BE2C (cell line): ENCODE measurements around the gene MEPCE.

ENCODE experiments used
- DNase-seq: peaks from one replicate; pipeline ENCODE4 v3.0.0-alpha.2; 2020
- H3K27me3 ChIP-seq: fragments of 250-450 bp; sonication (Bioruptor Pico); 2 replicates; pipeline ENCODE4 v1.5.1; 2020; ENCODE audit warnings: mild to moderate bottlenecking
- H3K36me3 ChIP-seq: fragments of 250-450 bp; sonication (Bioruptor Pico); 2 replicates; pipeline ENCODE4 v1.5.1; 2020; ENCODE audit warnings: mild to moderate bottlenecking
- H3K4me1 ChIP-seq: fragments of 250-450 bp; sonication (Bioruptor Pico); 2 replicates; pipeline ENCODE4 v1.5.1; 2020
- H3K4me3 ChIP-seq: 2 replicates; pipeline ENCODE4 v1.5.1; 2011; ENCODE audit warnings: low read depth, low read length
- H3K9me3 ChIP-seq: fragments of 250-450 bp; sonication (Bioruptor Pico); 2 replicates; pipeline ENCODE4 v1.5.1; 2020
- CTCF ChIP-seq: IDR thresholded peaks from 2 replicates; pipeline ENCODE4 v1.5.1; 2012; ENCODE audit warnings: mild to moderate bottlenecking, low read depth, low read length

The MEPCE gene

GRCh38 chr7:100402241-100402640, 27.4 kb upstream of the MEPCE start:
- H3K4me1 ChIP-seq: no peaks in the 10 kb centered on the region
- DNase-seq: no peak
- no peak for TF ChIP-seq CTCF
- H3K27me3 ChIP-seq: peaks cover 22% of the 10 kb centered on the region
- H3K9me3 ChIP-seq: no peaks in the 10 kb centered on the region
- no peaks in the 10 kb centered on the region for H3K36me3 ChIP-seq
- H3K4me3 ChIP-seq: no peak overlapping the region

- no peak for DNase-seq
- Histone ChIP-seq H3K36me3 (no peaks in the 10 kb centered on the region), H3K27me3 (peaks cover 33% of the 10 kb centered on the region), H3K9me3 (no peaks in the 10 kb centered on the region), H3K4me3 (no peak overlapping the region), H3K4me1 (no peaks in the 10 kb centered on the region)
- no peak for TF ChIP-seq CTCF
Observed at GRCh38 chr7:100406767-100407166, 22.9 kb upstream of the MEPCE start.

GRCh38 chr7:100407285-100408180, 22.1 kb upstream of the MEPCE start:
- peaks cover 38% of the 10 kb centered on the region for H3K27me3 ChIP-seq
- no peaks in the 10 kb centered on the region for H3K36me3 ChIP-seq
- H3K9me3 ChIP-seq: no peaks in the 10 kb centered on the region
- H3K4me3 ChIP-seq: no peak overlapping the region
- peak; percentile 40 for DNase-seq
- peak; percentile 79 for TF ChIP-seq CTCF
- H3K4me1 ChIP-seq: no peaks in the 10 kb centered on the region

GRCh38 chr7:100411101-100411500, 18.5 kb upstream of the MEPCE start:
- H3K27me3 ChIP-seq: peaks cover 24% of the 10 kb centered on the region
- H3K36me3 ChIP-seq: no peaks in the 10 kb centered on the region
- H3K4me1 ChIP-seq: no peaks in the 10 kb centered on the region
- H3K4me3 ChIP-seq: no peak overlapping the region
- H3K9me3 ChIP-seq: no peaks in the 10 kb centered on the region
- no peak for TF ChIP-seq CTCF
- DNase-seq: no peak

GRCh38 chr7:100413346-100413745, 16.3 kb upstream of the MEPCE start:
- DNase-seq: no peak
- Histone ChIP-seq H3K9me3 (no peaks in the 10 kb centered on the region), H3K36me3 (no peaks in the 10 kb centered on the region), H3K4me3 (no peak overlapping the region), H3K27me3 (peaks cover 10% of the 10 kb centered on the region), H3K4me1 (no peaks in the 10 kb centered on the region)
- TF ChIP-seq CTCF: no peak

GRCh38 chr7:100413889-100414288, 15.7 kb upstream of the MEPCE start:
- H3K9me3 ChIP-seq: no peaks in the 10 kb centered on the region
- no peak for DNase-seq
- H3K36me3 ChIP-seq: no peaks in the 10 kb centered on the region
- TF ChIP-seq CTCF: no peak
- peaks cover 7% of the 10 kb centered on the region for H3K27me3 ChIP-seq
- no peaks in the 10 kb centered on the region for H3K4me1 ChIP-seq
- H3K4me3 ChIP-seq: no peak overlapping the region
